ENCODE measurements around the gene ATCAY. TPM values are rescaled to one million over a fixed set of nuclear protein-coding genes. Genes with fewer than 3 reads are reported as not detected.

ATCAY gene
- total RNA-seq, 2 experiments from 2014 or later, result not detected

DNA sequence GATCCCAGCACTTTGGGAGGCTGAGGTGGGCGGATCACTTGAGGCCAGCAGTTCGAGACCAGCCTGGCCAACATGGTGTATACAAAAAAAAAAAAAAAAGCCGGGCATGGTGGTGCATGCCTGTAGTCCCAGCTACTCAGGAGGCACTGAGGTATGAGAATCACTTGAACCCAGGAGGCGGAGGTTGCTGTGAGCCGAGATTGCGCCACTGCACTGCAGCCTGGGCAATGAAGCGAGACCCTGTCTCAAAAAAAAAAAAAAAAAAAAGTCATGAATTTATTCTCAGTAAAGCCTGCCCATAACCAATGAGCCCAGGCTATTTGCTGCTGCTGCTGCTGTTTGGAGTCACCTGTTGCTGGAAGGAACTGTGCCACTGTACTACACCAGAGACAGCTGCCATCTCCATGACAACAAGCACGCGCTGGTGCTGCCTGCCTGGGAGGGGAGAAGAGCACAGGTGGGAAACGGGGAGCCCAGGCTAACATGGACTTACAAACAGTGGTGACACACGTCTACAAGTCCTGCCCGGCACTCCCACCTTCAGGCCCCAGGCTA is 23.0 kb upstream of the ATCAY start:
- Histone ChIP-seq H3K4me1 (ENCODE audit: insufficient read depth, low read length) (no peaks in the 10 kb centered on the region), H3K9me3 (ENCODE audit: control insufficient read depth in 1 of 2, insufficient read depth in 1 of 2, low read length in 2 of 2) (peaks cover 0 to under 1% of the 10 kb centered on the region in 2 experiments), H3K27me3 (ENCODE audit: control insufficient read depth in 1 of 2, insufficient read depth in 2 of 2, low read length in 2 of 2) (no peaks in the 10 kb centered on the region), H3K4me3 (ENCODE audit: low read length) (no peak overlapping the region), H3K27ac (ENCODE audit: low read depth in 1 of 2, low read length in 2 of 2) (no peak overlapping the region), H3K36me3 (ENCODE audit: insufficient read depth, low read length) (no peaks in the 10 kb centered on the region)
- CTCF ChIA-PET, result interaction anchor here (1.2 kb wide), 1 partner anchor 9 kb away, joined by 4 read pairs; no protein-coding TSS in a partner anchor
- DNase-seq, result no peak
- Mint-ChIP-seq H3K4me3 (no peak overlapping the region), H3K27me3 (no peaks in the 10 kb centered on the region), H3K4me1 (ENCODE audit: low read depth) (no peaks in the 10 kb centered on the region), H3K36me3 (ENCODE audit: low read depth) (no peaks in the 10 kb centered on the region), H3K9me3 (no peaks in the 10 kb centered on the region), H3K27ac (no peak overlapping the region)
- no peak for TF ChIP-seq CTCF (IDR thresholded peaks at IDR 0.05)
- no peak for ATAC-seq (ENCODE audit: poor library complexity)
- POLR2A ChIA-PET, result no interaction called here
- intact Hi-C loops (cut with DNase I, micrococcal nuclease), result no loop called here

GRCh38 chr19:3860499-3860898 is 20.0 kb upstream of the ATCAY start:
- Mint-ChIP-seq H3K27ac (no peak overlapping the region), H3K9me3 (no peaks in the 10 kb centered on the region), H3K4me3 (no peak overlapping the region), H3K27me3 (no peaks in the 10 kb centered on the region), H3K4me1 (ENCODE audit: low read depth) (no peaks in the 10 kb centered on the region), H3K36me3 (ENCODE audit: low read depth) (no peaks in the 10 kb centered on the region)
- no peak for ATAC-seq (ENCODE audit: poor library complexity)
- Histone ChIP-seq H3K27me3 (ENCODE audit: control insufficient read depth in 1 of 2, insufficient read depth in 2 of 2, low read length in 2 of 2) (no peaks in the 10 kb centered on the region), H3K36me3 (ENCODE audit: insufficient read depth, low read length) (no peaks in the 10 kb centered on the region), H3K4me1 (ENCODE audit: insufficient read depth, low read length) (no peaks in the 10 kb centered on the region), H3K27ac (ENCODE audit: low read depth in 1 of 2, low read length in 2 of 2) (no peak overlapping the region), H3K4me3 (ENCODE audit: low read length) (no peak overlapping the region), H3K9me3 (ENCODE audit: control insufficient read depth in 1 of 2, insufficient read depth in 1 of 2, low read length in 2 of 2) (no peaks in the 10 kb centered on the region)
- CTCF ChIA-PET, result no interaction called here
- intact Hi-C loops (cut with DNase I, micrococcal nuclease), result no loop called here
- POLR2A ChIA-PET, result no interaction called here
- TF ChIP-seq CTCF (IDR thresholded peaks at IDR 0.05), result no peak
- DNase-seq, result no peak

DNA sequence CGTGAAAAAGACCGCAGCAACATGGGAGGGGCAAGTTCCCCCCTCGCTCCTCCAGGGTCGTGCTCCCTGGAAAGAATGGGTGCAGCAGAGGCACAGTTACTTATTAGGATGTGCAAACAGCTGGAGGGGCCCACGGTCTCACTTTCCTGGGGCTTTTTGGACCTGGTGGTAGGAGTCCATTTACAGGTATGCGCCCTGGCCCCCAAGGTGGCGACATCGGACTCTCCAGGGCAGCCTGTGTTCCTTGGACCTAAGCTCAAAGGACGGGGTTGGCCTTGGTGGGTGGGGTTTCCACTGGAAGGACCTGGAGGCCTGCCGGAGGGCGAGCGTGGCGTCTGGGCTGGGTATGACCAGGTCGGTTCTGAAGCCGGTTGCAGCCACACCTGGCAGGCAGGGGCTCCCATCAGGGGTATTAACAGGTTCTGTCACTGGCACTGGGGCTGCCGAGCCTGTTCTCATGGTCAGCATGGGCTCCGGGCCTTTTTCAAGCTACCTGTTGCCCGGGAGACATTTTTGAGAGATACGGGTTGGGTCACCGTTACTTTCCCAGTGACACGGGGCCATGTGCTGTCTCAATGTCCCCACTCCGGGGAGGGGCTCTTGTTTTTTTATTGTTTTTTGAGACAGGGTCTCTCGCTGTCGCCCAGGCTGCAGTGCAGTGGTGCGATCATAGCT is 17.5 kb upstream of the ATCAY start:
- no peak for ATAC-seq (ENCODE audit: poor library complexity)
- Mint-ChIP-seq H3K4me1 (ENCODE audit: low read depth) (no peaks in the 10 kb centered on the region), H3K27me3 (peaks cover 19% of the 10 kb centered on the region), H3K36me3 (ENCODE audit: low read depth) (no peaks in the 10 kb centered on the region), H3K4me3 (no peak overlapping the region), H3K27ac (no peak overlapping the region), H3K9me3 (no peaks in the 10 kb centered on the region)
- H3K27me3 ChIP-seq (ENCODE audit: control insufficient read depth in 1 of 2, insufficient read depth in 2 of 2, low read length in 2 of 2), result peaks cover 9 to 17% of the 10 kb centered on the region in 2 experiments
- no peak overlapping the region for H3K27ac ChIP-seq (ENCODE audit: low read depth in 1 of 2, low read length in 2 of 2)
- no peak for DNase-seq
- no peaks in the 10 kb centered on the region for H3K36me3 ChIP-seq (ENCODE audit: insufficient read depth, low read length)
- ChIA-PET CTCF (interaction anchor here (0.8 kb wide), 1 partner anchor 29 kb away, joined by 3 read pairs; no protein-coding TSS in a partner anchor), POLR2A (no interaction called here)
- H3K9me3 ChIP-seq (ENCODE audit: control insufficient read depth in 1 of 2, insufficient read depth in 1 of 2, low read length in 2 of 2), result no peaks in the 10 kb centered on the region
- H3K4me3 ChIP-seq (ENCODE audit: low read length), result no peak overlapping the region
- TF ChIP-seq CTCF (IDR thresholded peaks at IDR 0.05), result no peak
- intact Hi-C loops (cut with DNase I, micrococcal nuclease), result no loop called here
- H3K4me1 ChIP-seq (ENCODE audit: insufficient read depth, low read length), result no peaks in the 10 kb centered on the region
